Measurements from ENCODE around the gene SGTA.

GRCh38 chr19:2755811-2756210 lies 27.3 kb downstream of the SGTA start:
- TF ChIP-seq, protein P1, sequence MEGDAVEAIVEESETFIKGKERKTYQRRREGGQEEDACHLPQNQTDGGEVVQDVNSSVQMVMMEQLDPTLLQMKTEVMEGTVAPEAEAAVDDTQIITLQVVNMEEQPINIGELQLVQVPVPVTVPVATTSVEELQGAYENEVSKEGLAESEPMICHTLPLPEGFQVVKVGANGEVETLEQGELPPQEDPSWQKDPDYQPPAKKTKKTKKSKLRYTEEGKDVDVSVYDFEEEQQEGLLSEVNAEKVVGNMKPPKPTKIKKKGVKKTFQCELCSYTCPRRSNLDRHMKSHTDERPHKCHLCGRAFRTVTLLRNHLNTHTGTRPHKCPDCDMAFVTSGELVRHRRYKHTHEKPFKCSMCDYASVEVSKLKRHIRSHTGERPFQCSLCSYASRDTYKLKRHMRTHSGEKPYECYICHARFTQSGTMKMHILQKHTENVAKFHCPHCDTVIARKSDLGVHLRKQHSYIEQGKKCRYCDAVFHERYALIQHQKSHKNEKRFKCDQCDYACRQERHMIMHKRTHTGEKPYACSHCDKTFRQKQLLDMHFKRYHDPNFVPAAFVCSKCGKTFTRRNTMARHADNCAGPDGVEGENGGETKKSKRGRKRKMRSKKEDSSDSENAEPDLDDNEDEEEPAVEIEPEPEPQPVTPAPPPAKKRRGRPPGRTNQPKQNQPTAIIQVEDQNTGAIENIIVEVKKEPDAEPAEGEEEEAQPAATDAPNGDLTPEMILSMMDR (IDR thresholded peaks at IDR 0.05), result no peak
- no peak for TF ChIP-seq POLR2A (IDR thresholded peaks at IDR 0.05)
